GM19452 (cell line): Measurements from ENCODE around the gene RPH3AL.

ENCODE experiments used
- ATAC-seq: cut with Tn5 transposase; IDR thresholded peaks from one replicate; pipeline ENCODE4 v1.9.1; 2021; ENCODE audit not compliant: unreplicated experiment

RPH3AL gene

DNA sequence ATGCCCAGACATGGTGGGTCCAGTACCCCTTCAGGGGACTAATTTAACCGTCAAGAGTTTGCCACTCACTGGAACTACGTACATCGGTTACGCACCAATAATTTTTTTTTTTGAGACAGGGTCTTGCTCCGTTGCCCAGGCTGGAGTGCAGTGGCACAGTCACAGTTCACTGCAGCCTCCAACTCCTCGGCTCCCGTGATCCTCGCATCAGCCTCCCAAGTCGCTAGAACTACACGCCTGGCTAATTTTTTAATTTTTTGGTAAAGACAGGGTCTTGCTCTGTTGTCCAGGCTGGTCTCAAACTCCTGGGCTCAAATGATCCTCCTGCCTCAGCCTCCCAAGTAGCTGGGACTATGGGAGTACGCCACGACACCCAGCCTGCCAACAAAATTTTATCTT, 15.6 kb downstream of the RPH3AL start:
- ATAC-seq, result no peak

DNA sequence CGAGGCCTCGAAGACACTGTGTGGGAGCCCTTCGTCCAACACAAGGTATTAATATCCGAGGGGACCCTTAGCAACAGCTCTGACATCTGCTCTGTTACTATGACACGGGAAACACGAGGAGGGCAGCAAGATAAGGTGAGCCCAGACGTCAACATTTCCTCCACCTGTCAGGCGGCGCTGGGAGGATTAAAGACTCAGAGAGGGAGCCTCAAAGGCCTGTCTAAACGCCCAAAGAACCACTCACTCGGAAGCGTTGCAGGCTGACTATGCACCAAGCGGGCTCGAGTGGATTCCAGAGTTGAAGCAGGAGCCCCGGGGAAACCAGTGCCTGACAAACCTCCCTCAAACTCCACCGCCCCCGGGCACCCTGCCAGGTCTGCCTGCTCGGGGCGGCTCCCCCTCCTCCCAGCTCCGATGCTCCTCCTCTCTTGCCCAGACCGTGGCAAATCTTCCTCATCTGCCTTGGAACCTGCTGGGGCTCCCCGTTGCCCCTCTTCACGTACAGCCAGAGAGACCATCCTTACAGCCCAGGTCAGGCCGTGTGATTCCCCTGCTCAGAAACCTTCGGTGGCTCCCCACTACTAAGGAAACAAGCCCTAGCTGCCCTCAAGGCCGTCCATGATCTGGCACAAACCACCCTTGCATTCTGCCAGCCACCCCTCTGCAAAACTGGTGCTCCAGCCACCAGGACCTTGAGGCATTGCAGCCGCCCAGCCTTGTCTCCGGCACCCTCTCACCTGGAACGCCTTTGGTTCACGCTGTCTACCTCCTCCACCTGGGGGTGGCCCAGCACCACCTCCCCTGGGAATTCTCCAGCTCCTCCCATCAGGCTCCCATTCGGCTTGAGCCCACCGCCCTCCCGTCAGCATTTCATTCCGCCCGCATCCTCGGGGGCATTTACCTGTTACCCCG, 16.2 kb downstream of the RPH3AL start:
- no peak for ATAC-seq

DNA sequence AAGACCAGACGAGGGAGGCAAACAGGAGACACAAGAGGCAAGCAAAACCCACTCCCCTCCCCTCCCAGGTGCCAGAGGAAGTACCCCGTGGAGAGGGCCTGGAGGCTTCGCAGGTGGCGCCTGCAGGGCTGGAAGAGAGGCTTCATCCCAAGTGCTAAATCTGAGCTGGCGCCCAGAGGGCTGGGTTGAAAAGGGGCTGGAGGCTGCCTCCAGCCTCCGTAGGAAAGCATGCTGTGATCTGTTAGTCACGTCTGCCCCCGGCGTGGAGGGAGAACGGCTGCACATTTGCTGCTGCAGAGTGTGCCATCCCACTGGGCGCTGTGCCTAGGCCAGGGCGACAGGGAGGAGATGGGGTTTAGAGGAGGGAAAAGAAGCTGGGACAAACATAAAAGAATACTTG, 16.9 kb downstream of the RPH3AL start:
- no peak for ATAC-seq

DNA sequence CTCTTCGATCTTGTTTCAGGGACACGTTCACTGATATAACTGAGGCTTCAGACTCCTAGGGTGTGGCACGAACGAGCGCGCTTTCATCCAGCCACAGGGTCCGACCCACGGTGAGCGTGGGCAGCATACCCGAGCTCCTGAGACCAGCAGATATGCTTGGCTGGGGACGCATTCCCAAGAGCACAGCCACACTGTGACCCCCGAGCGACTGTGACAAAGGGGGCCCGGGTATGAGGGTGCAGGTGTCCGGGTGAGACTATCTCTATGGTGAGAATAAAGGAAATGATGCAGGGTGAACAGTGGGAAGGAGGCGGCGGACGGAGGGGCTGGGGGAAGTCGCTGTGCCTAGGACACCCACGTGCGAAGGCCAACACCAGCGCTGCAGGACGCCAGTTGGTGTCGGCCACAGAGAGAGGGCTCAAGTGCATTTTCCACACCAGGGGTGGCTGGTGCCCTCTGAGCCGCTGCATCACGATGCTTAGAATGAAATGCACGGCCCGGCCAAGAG, 17.6 kb downstream of the RPH3AL start:
- ATAC-seq, result no peak

GRCh38 chr17:333626-334396, 18.8 kb downstream of the RPH3AL start:
- no peak for ATAC-seq

DNA sequence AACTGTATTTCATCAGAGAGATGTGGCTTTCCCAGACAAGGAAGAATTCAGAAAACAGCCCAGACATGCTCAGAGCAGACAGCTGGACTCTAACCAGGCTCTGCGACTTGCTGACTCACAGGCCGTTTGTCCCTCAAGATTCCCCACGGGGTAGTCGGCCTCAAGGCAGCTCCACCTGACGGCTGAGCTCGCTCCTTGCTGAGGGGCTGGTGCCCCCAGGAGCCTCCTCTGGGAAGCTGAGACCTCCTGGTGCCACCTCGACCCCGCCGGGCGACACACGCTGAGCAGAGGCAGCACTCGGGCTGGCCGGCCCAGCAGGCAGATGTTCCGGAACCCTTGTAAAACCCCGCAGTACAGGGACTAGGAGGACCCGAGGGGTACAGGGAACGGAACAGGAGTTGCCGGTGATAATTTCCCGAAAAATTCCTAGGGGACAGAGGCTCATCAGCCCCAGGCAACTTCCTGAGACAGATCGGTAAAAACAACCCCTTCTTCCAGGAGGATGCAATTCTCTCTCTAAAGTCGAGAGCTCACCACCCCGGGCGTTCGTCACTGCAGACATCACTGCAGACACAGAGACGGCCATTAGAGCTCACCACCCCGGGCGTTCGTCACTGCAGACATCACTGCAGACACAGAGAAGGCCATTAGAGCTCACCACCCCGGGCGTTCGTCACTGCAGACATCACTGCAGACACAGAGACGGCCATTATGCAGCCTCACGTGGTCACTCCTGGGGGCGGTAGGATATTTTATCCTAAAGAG, 19.9 kb downstream of the RPH3AL start:
- no peak for ATAC-seq

- ATAC-seq, result no peak
These were observed 20.6 kb downstream of the RPH3AL start for GRCh38 chr17:332023-332422.

DNA sequence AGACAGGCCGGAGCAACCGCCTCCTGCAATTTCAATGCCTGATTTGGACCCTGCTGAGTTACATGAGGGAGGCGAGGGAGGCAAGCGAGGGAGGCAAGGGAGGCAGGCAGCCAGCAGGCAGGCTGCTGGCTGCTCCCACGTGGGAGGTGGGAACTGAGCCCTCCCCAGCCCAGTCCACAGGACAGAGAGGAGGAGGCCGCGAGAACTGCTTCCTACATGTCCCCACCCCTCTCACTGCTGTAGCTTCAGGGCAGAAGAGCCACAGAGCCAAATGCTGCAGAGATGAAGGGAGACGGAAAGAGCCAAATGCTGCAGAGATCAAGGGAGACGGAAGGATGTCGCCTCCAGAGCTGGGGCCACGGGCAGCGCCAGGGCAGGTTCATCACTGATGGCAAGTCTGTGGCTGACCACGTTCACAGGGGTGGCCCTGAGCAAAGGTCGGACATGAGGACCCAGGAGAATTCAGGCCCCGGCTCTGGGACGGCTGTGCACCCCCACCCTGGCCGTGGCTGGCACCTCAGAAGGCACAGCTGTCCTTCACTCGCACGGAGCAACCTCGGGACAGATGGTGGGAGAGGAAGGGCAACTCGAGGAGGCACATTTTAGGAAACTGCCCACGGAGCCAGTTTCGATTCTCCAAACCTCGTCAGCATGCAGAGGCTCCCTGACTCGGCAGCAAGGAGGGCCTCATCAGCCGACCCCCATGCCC, 21.5 kb downstream of the RPH3AL start:
- no peak for ATAC-seq

- ATAC-seq, result no peak
These were observed 22.7 kb downstream of the RPH3AL start for GRCh38 chr17:329784-330420.

- ATAC-seq, result no peak
These were observed 24.6 kb downstream of the RPH3AL start for GRCh38 chr17:327971-328370.

- ATAC-seq, result no peak
These were observed 25.3 kb downstream of the RPH3AL start for GRCh38 chr17:327296-327695.

GRCh38 chr17:326010-326621, 26.5 kb downstream of the RPH3AL start:
- no peak for ATAC-seq

DNA sequence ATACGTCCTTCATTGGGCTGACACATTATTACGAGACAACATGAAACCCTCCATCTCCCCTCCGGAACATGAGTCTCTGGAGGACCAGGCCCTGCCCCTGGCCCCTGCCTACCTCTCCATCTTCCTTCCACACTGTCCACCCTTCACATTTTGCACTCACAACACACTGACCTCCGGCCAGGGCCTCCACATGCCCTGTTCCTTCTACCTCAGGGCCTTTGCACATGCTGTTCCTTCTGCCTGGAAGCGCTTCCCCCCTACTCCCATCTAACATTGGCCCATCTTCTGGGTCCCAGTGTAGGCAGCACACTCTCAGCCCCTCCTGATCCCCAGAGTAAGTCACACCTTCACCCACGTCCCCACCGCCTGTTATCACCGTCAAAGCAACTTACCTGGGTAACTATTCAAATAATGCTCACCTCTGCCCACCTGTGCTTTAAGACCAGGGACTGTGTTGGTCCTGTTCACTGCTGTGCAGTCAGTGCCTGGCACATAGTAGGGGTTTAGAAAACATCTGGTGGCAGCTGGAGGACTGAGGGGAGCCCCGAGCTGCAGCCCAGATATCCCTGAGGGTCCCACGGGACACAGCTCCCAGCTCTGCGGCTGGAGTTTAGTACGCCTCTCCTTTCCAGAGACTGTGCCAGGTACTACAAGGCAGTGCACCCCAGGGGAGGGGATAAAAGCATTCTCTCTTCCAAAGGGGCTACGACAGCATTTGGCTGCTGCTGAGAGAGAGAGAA, 27.2 kb downstream of the RPH3AL start:
- no peak for ATAC-seq

DNA sequence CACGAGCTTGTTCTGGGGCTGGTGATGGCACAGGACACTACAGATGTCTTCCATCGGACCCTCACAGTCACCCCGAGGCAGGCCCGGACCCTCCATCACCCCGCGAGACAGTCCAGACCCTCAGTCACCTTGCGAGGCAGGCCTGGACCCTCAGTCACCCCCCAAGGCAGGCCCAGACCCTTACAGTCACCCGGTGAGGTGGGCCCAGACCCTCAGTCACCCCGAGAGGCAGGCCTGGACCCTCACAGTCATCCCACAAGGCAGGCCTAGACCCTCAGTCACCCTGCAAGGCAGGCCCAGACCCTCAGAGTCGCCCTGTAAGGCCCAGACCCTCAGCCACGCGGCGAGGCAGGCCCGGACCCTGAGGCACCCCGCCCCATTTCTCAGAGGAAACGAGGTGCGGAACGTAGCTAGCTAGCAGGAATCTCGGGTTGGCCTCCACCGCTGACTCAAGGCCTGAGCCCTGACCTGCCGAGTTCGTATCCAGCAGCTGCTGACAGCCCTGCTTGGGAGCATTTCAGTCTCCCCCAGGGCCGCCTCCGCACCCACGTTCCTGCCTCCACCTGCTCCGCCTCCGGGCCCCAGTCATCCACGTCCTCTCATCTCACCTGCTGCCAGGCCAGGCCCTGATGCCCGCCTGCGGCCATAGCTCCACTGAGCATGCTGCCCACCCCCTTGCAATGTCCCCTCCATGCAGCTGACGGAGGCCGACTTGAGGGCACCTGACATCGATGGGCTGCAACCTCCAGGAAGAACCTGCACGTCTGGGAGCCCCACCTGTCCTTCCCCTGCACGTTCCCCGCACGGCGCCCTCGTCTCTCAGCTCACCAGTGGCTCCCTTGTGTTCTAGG, 28.7 kb downstream of the RPH3AL start:
- ATAC-seq, result no peak

GRCh38 chr17:323181-323580, 29.4 kb downstream of the RPH3AL start:
- ATAC-seq, result no peak

DNA sequence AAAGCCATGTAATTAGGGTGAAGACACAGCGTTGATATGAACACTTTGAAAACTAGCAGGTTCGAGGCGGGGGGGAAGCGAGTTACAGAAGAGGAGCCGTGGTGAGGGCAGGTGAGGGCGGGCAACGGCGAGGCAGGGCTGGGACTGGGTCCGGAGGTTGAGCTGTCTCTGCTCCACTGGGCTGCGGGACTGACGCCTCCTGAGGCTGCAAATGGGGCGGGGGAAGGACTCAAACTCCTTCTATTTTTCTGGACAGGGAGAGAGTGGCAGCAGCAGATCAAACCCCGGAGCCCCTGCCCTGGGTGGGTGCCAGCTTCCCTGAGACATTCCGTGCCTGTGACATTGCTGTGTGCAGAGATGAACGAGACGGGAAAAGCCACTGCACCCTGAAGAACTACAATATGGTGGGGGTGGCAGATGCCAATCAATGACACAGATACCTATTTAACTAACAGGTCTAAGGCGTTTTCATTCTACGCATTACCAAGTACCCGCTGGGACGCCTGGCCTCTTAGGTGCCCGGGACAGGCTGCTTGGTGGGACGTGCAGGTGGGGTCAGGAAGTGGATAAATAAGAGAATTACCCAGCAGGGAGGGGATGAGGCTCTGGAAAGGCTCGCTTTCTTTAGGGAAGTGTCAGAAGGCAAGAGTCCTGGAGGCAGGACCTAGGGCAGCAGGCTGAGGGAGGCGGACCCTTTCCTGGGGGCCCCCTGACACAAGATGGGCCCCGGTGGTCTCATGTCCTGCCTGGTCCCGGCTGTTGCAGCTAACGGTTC, 30.4 kb downstream of the RPH3AL start:
- ATAC-seq, result no peak

DNA sequence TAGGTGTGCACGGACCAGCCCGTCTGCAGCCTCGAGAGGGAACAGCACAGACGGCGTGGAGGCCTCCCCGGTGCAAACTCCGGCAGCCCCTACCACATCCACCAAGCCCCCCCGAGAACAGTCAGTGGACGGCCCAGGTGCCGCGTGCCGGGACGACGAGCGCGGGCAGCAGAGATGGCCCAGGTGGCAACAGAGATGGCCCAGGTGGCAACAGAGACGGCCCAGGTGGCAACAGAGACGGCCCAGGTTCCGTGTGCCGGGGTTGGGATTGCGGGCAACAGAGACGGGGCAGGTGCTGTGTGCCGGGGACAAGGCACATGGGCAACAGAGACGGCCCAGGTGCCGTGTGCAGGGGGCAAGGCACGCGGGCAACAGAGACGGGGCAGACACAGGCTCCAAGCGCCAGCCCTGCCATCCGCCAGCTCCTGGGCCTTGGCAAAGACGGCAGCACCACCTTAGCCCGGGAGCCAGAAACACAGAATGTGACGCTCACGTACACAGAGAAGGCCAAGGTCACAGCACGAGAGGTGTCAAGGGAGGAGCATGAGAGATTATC, 31.1 kb downstream of the RPH3AL start:
- no peak for ATAC-seq
